Skeletal muscle satellite cell (primary cell): ENCODE results near the gene MYO1F.
A peak's percentile ranks its signal among the peaks of the same experiment; 100 is the strongest.

Experiments
- H3K27me3 ChIP-seq: 2 replicates; pipeline ENCODE4 v1.7.0; 2013; ENCODE audit warnings: low read length; ENCODE audit not compliant: control insufficient read depth, insufficient read depth
- H3K36me3 ChIP-seq: 2 replicates; pipeline ENCODE4 v1.7.0; 2013; ENCODE audit warnings: mild to moderate bottlenecking, control low read depth, low read length; ENCODE audit not compliant: insufficient read depth
- H3K4me1 ChIP-seq: 2 replicates; pipeline ENCODE4 v1.7.0; 2013; ENCODE audit warnings: low read length; ENCODE audit not compliant: control insufficient read depth, insufficient read depth
- H3K4me2 ChIP-seq: 2 replicates; pipeline ENCODE4 v1.7.0; 2013; ENCODE audit warnings: mild to moderate bottlenecking, low read length
- H3K4me3 ChIP-seq: 2 replicates; pipeline ENCODE4 v1.7.0; 2013; ENCODE audit warnings: low read length
- H3K9ac ChIP-seq: 2 replicates; pipeline ENCODE4 v1.7.0; 2013; ENCODE audit warnings: mild to moderate bottlenecking, low read depth, low read length, moderate library complexity
- H3K9me3 ChIP-seq: replicated peaks from 2 replicates; pipeline ENCODE4 v1.7.0; 2013; ENCODE audit warnings: mild to moderate bottlenecking, control low read depth, low read length

The MYO1F gene

GRCh38 chr19:8513036-8513686, 64.1 kb downstream of the MYO1F start:
- peak overlapping the region; percentile 96 for H3K4me3 ChIP-seq
- peaks cover 27% of the 10 kb centered on the region for H3K4me1 ChIP-seq
- H3K27me3 ChIP-seq: no peaks in the 10 kb centered on the region
- no peaks in the 10 kb centered on the region for H3K9me3 ChIP-seq
- H3K9ac ChIP-seq: peak overlapping the region; percentile 100
- H3K4me2 ChIP-seq: peak overlapping the region; percentile 89
- H3K36me3 ChIP-seq: peaks cover 4% of the 10 kb centered on the region

GRCh38 chr19:8512115-8512967, 64.9 kb downstream of the MYO1F start:
- Histone ChIP-seq H3K4me3 (peak overlapping the region; percentile 96), H3K4me1 (peaks cover 19% of the 10 kb centered on the region), H3K4me2 (peak overlapping the region; percentile 89), H3K36me3 (peaks cover 4% of the 10 kb centered on the region), H3K9ac (peak overlapping the region; percentile 100), H3K9me3 (no peaks in the 10 kb centered on the region), H3K27me3 (no peaks in the 10 kb centered on the region)

GRCh38 chr19:8511573-8512101, 65.6 kb downstream of the MYO1F start:
- Histone ChIP-seq H3K9me3 (no peaks in the 10 kb centered on the region), H3K4me2 (no peak overlapping the region), H3K4me1 (peaks cover 18% of the 10 kb centered on the region), H3K4me3 (no peak overlapping the region), H3K9ac (no peak overlapping the region), H3K27me3 (no peaks in the 10 kb centered on the region), H3K36me3 (peaks cover 4% of the 10 kb centered on the region)

GRCh38 chr19:8510589-8511115, 66.6 kb downstream of the MYO1F start:
- Histone ChIP-seq H3K27me3 (no peaks in the 10 kb centered on the region), H3K9me3 (no peaks in the 10 kb centered on the region), H3K4me3 (no peak overlapping the region), H3K4me2 (no peak overlapping the region), H3K9ac (no peak overlapping the region), H3K36me3 (peaks cover 4% of the 10 kb centered on the region), H3K4me1 (peaks cover 20% of the 10 kb centered on the region)

GRCh38 chr19:8506402-8506957, 70.8 kb downstream of the MYO1F start:
- Histone ChIP-seq H3K9me3 (no peaks in the 10 kb centered on the region), H3K9ac (no peak overlapping the region), H3K36me3 (no peaks in the 10 kb centered on the region), H3K4me1 (peaks cover 3% of the 10 kb centered on the region), H3K27me3 (no peaks in the 10 kb centered on the region), H3K4me3 (peak overlapping the region; percentile 71), H3K4me2 (peak overlapping the region; percentile 95)

GRCh38 chr19:8505680-8506401, 71.4 kb downstream of the MYO1F start:
- H3K4me1 ChIP-seq: peaks cover 3% of the 10 kb centered on the region
- H3K27me3 ChIP-seq: no peaks in the 10 kb centered on the region
- H3K9ac ChIP-seq: peak overlapping the region; percentile 53
- H3K4me3 ChIP-seq: peak overlapping the region; percentile 71
- H3K9me3 ChIP-seq: no peaks in the 10 kb centered on the region
- H3K4me2 ChIP-seq: peak overlapping the region; percentile 95
- no peaks in the 10 kb centered on the region for H3K36me3 ChIP-seq

- Histone ChIP-seq H3K27me3 (no peaks in the 10 kb centered on the region), H3K4me1 (peaks cover 3% of the 10 kb centered on the region), H3K4me2 (no peak overlapping the region), H3K36me3 (no peaks in the 10 kb centered on the region), H3K4me3 (no peak overlapping the region), H3K9ac (no peak overlapping the region), H3K9me3 (no peaks in the 10 kb centered on the region)
These were observed 72.3 kb downstream of the MYO1F start for GRCh38 chr19:8504919-8505318.

- Histone ChIP-seq H3K4me2 (no peak overlapping the region), H3K9me3 (no peaks in the 10 kb centered on the region), H3K4me3 (no peak overlapping the region), H3K36me3 (no peaks in the 10 kb centered on the region), H3K4me1 (peaks cover 3% of the 10 kb centered on the region), H3K27me3 (no peaks in the 10 kb centered on the region), H3K9ac (no peak overlapping the region)
These were observed 73.1 kb downstream of the MYO1F start for GRCh38 chr19:8504171-8504570.

- Histone ChIP-seq H3K9me3 (no peaks in the 10 kb centered on the region), H3K4me1 (peaks cover 3% of the 10 kb centered on the region), H3K4me2 (no peak overlapping the region), H3K4me3 (no peak overlapping the region), H3K9ac (no peak overlapping the region), H3K27me3 (no peaks in the 10 kb centered on the region), H3K36me3 (no peaks in the 10 kb centered on the region)
These were observed 73.7 kb downstream of the MYO1F start for GRCh38 chr19:8503510-8503909.

- H3K4me3 ChIP-seq: no peak overlapping the region
- no peak overlapping the region for H3K9ac ChIP-seq
- no peaks in the 10 kb centered on the region for H3K27me3 ChIP-seq
- H3K9me3 ChIP-seq: no peaks in the 10 kb centered on the region
- H3K36me3 ChIP-seq: no peaks in the 10 kb centered on the region
- no peak overlapping the region for H3K4me2 ChIP-seq
- peaks cover 3% of the 10 kb centered on the region for H3K4me1 ChIP-seq
These were observed 75.3 kb downstream of the MYO1F start for GRCh38 chr19:8501981-8502380.

GRCh38 chr19:8501516-8501915, 75.7 kb downstream of the MYO1F start:
- peaks cover 3% of the 10 kb centered on the region for H3K4me1 ChIP-seq
- no peaks in the 10 kb centered on the region for H3K9me3 ChIP-seq
- H3K4me3 ChIP-seq: no peak overlapping the region
- no peak overlapping the region for H3K9ac ChIP-seq
- H3K36me3 ChIP-seq: no peaks in the 10 kb centered on the region
- H3K27me3 ChIP-seq: no peaks in the 10 kb centered on the region
- H3K4me2 ChIP-seq: no peak overlapping the region
